ENCODE measurements around the gene APEH.

DNA sequence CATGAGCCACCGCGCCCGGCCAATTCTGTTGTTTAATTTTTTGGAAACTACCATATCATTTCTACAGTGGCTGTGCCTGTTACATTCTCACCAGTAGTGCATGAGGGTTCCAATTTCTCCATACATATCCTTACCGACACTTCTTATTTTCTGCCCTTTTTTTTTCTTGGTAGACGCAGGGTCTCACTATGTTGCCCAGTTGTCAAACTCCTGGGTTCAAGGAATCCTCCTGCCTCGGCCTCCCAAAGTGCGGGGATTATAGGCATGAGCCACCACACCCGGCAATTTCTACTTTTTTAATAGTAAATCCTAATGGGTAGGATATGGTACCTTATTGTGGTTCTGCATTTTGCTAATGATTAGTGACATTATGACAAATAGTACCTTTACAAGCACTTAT, 35.7 kb downstream of the APEH start:
- no peak for TF ChIP-seq BHLHE40 (IDR thresholded peaks at IDR 0.05; ENCODE audit: low read depth, low read length)
- no peak for TF ChIP-seq RFX5 (IDR thresholded peaks at IDR 0.05; ENCODE audit: low read depth, low read length)
- TF ChIP-seq, protein P1, sequence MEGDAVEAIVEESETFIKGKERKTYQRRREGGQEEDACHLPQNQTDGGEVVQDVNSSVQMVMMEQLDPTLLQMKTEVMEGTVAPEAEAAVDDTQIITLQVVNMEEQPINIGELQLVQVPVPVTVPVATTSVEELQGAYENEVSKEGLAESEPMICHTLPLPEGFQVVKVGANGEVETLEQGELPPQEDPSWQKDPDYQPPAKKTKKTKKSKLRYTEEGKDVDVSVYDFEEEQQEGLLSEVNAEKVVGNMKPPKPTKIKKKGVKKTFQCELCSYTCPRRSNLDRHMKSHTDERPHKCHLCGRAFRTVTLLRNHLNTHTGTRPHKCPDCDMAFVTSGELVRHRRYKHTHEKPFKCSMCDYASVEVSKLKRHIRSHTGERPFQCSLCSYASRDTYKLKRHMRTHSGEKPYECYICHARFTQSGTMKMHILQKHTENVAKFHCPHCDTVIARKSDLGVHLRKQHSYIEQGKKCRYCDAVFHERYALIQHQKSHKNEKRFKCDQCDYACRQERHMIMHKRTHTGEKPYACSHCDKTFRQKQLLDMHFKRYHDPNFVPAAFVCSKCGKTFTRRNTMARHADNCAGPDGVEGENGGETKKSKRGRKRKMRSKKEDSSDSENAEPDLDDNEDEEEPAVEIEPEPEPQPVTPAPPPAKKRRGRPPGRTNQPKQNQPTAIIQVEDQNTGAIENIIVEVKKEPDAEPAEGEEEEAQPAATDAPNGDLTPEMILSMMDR (conservative IDR thresholded peaks at IDR 0.05; ENCODE audit: low read depth, low read length), result no peak
- TF ChIP-seq, protein P2, sequence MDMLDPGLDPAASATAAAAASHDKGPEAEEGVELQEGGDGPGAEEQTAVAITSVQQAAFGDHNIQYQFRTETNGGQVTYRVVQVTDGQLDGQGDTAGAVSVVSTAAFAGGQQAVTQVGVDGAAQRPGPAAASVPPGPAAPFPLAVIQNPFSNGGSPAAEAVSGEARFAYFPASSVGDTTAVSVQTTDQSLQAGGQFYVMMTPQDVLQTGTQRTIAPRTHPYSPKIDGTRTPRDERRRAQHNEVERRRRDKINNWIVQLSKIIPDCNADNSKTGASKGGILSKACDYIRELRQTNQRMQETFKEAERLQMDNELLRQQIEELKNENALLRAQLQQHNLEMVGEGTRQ (IDR thresholded peaks at IDR 0.05; ENCODE audit: low read depth, low read length), result no peak
- no peak for TF ChIP-seq MAFK (IDR thresholded peaks at IDR 0.05; ENCODE audit: low read depth, low read length)
